RWPE1 (cell line): ENCODE results near the gene CDCA8.
A peak's percentile ranks its signal among the peaks of the same experiment; 100 is the strongest.
"Not testable (repeated sequence)": the region's sequence is repeated elsewhere in the genome, so short reads cannot be mapped to it uniquely, and the experiment has no call there.

Experiments used
- CTCF ChIA-PET: fragments of 350-600 bp; sonication (Branson Sonifier 250); formaldehyde crosslinking; extraction: SDS; loops from one replicate; lab custom pipeline; 2021; lab: Yijun Ruan, JAX
- POLR2A ChIA-PET: fragments of 400-600 bp; formaldehyde crosslinking; extraction: SDS; loops from one replicate; lab custom pipeline; 2020; ENCODE audit warnings: antibody characterized with exemption; ENCODE audit not compliant: low non-redundant PET; lab: Yijun Ruan, JAX
- DNase-seq: peaks from one replicate; pipeline ENCODE4 v3.0.0; 2012; ENCODE audit warnings: low spot score
- H3K27ac ChIP-seq: fragments of 450-650 bp; 2 replicates; pipeline ENCODE4 v1.5.1; 2017
- CTCF ChIP-seq: fragments of 450-650 bp; conservative IDR thresholded peaks from 2 replicates; pipeline ENCODE4 v1.5.1; 2017; ENCODE audit warnings: low read depth, mild to moderate bottlenecking

Gene CDCA8

GRCh38 chr1:37734629-37735591, 42.6 kb downstream of the CDCA8 start:
- CTCF ChIA-PET, result no interaction called here
- POLR2A ChIA-PET, result no interaction called here
- no peak overlapping the region for H3K27ac ChIP-seq
- DNase-seq, result no peak
- TF ChIP-seq CTCF, result no peak

GRCh38 chr1:37737975-37738374, 45.7 kb downstream of the CDCA8 start:
- CTCF ChIA-PET, H3K27ac ChIP-seq, DNase-seq, POLR2A ChIA-PET: not testable (repeated sequence)

GRCh38 chr1:37738619-37739018, 46.3 kb downstream of the CDCA8 start:
- CTCF ChIA-PET, POLR2A ChIA-PET, DNase-seq, H3K27ac ChIP-seq: not testable (repeated sequence)

- ChIA-PET POLR2A (no interaction called here), CTCF (no interaction called here)
- DNase-seq, result peak; percentile 49
- no peak overlapping the region for H3K27ac ChIP-seq
- TF ChIP-seq CTCF, result no peak
These were observed 46.9 kb downstream of the CDCA8 start for GRCh38 chr1:37739222-37739621.

GRCh38 chr1:37741130-37741529, 48.8 kb downstream of the CDCA8 start:
- ChIA-PET CTCF (interaction anchor here (0.5 to 0.6 kb wide), 2 partner anchors 21 to 45 kb away, joined by 3 to 4 read pairs; no protein-coding TSS in a partner anchor), POLR2A (no interaction called here)
- peak; percentile 69 for DNase-seq
- H3K27ac ChIP-seq, result no peak overlapping the region
- TF ChIP-seq CTCF, result no peak

- POLR2A ChIA-PET, result no interaction called here
- no peak for TF ChIP-seq CTCF
- DNase-seq, result no peak
- CTCF ChIA-PET, result no interaction called here
- H3K27ac ChIP-seq, result no peak overlapping the region
These were observed 49.3 kb downstream of the CDCA8 start for GRCh38 chr1:37741662-37742061.

- POLR2A ChIA-PET, result no interaction called here
- CTCF ChIA-PET, result interaction anchor here (0.6 kb wide), 1 partner anchor 26 kb away, joined by 3 read pairs; no protein-coding TSS in a partner anchor
- TF ChIP-seq CTCF, result no peak
These were observed 54.5 kb downstream of the CDCA8 start for GRCh38 chr1:37746806-37747205.

More at GRCh38 chr1:37746806-37747205, 54.5 kb downstream of the CDCA8 start:
- H3K27ac ChIP-seq, result no peak overlapping the region
- no peak for DNase-seq
